ENCODE results near the gene SLC49A3.
"Not testable (repeated sequence)": the region's sequence is repeated elsewhere in the genome, so short reads cannot be mapped to it uniquely, and the experiment has no call there.

SLC49A3 gene

DNA sequence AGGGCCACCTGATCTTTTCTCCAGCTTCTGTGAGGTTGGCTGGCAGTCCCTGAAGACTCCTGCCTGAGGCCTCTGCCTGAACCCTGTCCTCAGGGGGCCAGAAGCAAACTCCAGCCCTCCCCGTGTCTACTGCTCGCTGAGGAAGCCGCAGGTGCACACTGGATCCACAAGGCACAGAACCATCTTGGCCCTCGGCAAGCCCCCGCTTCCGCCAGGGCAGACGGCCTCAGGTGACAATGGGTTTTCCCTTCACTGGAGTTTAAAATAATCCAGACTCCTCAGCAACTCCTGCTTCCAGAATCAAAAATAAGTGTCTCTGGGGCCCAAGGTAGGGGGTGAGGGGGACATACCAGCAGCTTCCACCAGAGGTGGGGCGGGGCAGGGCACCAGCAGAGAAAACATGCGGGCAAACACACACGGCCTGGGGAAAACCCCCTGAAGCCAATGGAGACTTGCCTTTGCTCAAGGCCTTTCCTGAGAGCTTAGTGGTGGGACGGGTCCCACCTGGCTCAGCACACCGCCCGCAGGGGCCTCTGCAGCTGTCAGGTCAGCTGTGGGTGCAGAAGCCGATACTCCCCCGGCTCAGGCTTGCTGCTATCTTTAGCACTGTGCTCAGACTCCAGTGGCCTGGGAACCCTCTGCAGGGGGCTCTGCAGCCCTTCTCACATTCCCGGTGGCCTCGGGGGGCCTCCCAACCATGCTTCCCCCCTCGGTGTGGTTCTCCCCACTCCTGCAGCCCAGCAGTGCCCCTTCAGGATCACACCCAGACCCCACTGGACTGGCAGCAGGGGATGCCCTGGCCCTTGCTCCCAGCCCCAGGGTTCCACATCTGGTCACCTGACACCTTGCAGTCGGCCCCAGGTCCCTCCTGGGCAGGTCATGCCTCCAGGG, 12.7 kb downstream of the SLC49A3 start:
- peak; percentile 76 for DNase-seq (ENCODE audit: insufficient read length)
- peak; percentile 91 for FAIRE-seq
- TF ChIP-seq TAF1 (IDR thresholded peaks at IDR 0.05; ENCODE audit: borderline replicate concordance, low read depth, low read length) (no peak), POLR2A (IDR thresholded peaks at IDR 0.05; ENCODE audit: low read depth, low read length) (peak; percentile 42), POLR2AphosphoS5 (IDR thresholded peaks at IDR 0.05; ENCODE audit: low read depth, low read length) (0 out of 2 replicates have a peak, but pooled peaks have one; percentile 24)

DNA sequence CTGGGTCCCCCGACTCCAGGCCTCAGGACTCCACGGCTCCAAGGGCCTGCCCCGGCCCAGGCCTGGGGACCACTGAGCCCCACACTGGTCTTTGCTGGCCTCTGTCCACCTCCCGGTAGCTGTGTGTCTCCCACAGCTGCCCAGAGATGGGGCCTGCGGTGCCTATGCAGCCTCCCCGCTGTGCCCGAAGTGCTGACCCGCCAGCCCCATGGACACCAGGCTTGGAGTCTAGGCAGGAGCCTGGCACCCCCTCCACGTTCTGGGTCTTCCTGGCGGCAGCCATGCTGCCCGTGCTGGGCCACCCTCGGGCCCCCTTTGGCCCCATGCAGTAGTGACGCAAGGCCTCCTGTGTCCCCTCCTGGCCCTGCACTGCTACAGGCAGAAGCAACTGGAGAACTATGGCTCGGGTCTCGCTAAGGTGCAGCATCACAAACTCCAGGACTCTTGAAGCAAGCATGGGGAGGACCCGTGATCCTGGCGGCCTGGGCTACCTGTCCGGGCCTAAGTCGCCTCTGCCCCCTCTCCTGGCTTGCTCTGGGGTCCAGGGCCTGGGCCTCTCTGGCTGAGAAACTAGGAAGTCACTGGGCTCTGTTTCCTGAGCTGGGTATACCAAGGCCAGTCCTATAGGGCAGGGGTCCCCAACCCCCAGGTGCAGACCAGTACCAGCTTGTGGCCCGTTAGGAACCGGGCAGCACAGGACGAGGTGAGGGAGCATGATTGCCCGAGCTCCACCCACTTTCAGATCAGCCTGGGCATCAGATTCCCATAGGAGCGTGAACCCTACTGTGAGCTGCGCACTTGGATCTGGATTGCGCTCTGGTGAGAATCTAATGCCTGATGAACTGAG, 13.7 kb downstream of the SLC49A3 start:
- no peak for TF ChIP-seq POLR2A (IDR thresholded peaks at IDR 0.05; ENCODE audit: low read depth, low read length)
- no peak for TF ChIP-seq TAF1 (IDR thresholded peaks at IDR 0.05; ENCODE audit: borderline replicate concordance, low read depth, low read length)
- DNase-seq (ENCODE audit: insufficient read length) (no peak), FAIRE-seq (peak; percentile 17)

DNA sequence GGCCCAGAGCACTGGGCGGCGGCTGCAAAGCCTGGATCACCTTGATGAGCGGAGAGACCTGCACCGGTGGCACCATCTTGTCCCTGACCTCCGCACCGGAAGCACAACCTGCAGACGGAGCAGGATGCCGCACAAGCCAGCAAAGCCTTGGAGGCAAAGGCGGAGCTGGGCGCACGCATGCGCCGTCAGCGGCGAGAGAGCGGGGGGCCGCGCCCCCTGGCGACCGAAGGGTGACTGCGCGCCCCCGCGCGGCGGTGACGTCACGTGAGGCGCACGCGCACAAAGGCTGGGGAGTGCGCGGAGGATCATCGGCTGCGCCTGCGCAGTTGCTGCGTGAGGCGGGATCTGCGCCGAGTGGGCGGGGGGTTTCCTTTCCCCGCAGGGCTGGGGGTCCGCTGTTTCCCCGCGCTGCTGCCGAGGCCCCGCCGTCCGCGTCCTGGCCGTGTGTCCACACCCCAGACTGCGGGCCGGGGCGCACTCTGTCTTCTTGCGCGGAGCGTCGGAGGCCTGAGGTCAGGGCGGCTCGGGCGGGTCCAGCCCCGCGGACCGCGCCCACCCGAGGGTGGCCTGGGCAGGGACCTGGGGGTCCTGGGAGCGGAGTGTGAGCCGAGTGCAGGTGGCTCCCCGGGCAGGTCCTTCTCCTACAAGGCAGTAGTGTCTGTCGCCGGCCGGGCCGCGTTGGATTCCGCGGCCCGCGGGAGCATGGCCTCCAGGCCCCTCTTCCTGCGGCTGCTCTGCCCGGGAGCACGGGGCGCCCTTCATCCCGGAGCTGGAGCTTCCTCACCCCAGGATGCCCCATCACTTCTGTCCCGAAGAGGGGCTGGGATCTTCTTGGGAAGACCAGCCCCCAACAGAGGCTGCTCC, 14.5 kb downstream of the SLC49A3 start, which contains the start of the genes ATP5ME and MYL5:
TSS of gene ATP5ME (minus strand) at position 105 of the 864 bp plus-strand sequence. CDS start at position 76, 29 bp downstream.
TSS of gene MYL5 (plus strand) at position 371 of the 864 bp plus-strand sequence. CDS start 3,485 bp downstream, outside the sequence.
- peak; percentile 100 for DNase-seq (ENCODE audit: insufficient read length)
- FAIRE-seq: peak; percentile 100

DNA sequence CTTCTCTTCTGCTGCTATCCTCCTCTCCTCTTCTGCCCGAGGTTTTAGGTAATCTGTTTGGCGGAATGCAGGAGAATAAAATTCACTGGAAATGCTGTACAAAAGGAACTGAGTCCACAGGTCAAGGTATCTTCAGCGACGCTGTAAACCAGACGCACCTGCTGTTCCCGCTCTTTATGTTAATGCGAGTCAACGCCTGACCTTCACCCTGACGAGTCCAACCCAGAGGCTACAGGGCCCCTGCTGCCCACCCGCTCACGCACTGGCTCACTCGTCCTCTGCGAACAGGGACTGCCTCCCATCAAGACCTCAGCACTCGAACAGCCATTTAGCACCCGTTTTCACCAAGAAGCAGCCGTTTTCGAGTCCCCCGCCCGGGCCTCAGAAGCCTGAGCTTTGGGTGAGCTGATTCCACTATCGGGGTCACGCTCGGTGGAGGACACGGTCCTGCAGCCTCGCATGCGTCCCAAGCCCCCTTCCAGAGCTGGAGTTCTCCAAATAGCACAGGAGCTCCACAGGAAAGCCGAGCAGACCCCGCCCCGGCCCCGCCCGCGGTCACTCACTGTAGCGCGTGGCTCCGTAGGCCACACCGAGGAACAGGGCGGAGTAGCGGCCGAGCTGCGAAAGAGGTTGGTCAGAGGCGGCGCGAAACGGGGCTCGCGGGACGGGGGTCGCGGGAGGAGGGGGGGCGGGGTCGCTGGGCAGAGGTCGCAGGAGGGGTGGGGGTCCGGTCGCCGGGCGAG, 15.4 kb downstream of the SLC49A3 start:
- FAIRE-seq (no peak), DNase-seq (ENCODE audit: insufficient read length) (no peak)
- TF ChIP-seq TAF1 (IDR thresholded peaks at IDR 0.05; ENCODE audit: borderline replicate concordance, low read depth, low read length): no peak
- no peak for TF ChIP-seq POLR2AphosphoS5 (IDR thresholded peaks at IDR 0.05; ENCODE audit: low read depth, low read length)
- TF ChIP-seq POLR2A (IDR thresholded peaks at IDR 0.05; ENCODE audit: low read depth, low read length): no peak

More for the DNA sequence above, 14.5 kb downstream of the SLC49A3 start, which contains the start of the genes ATP5ME and MYL5:
- peak; percentile 75; the same call in 1 of the 2 replicates for TF ChIP-seq TAF1 (IDR thresholded peaks at IDR 0.05; ENCODE audit: borderline replicate concordance, low read depth, low read length)
- TF ChIP-seq POLR2AphosphoS5 (IDR thresholded peaks at IDR 0.05; ENCODE audit: low read depth, low read length): peak; percentile 85
- peak; percentile 84 for TF ChIP-seq POLR2A (IDR thresholded peaks at IDR 0.05; ENCODE audit: low read depth, low read length)

DNA sequence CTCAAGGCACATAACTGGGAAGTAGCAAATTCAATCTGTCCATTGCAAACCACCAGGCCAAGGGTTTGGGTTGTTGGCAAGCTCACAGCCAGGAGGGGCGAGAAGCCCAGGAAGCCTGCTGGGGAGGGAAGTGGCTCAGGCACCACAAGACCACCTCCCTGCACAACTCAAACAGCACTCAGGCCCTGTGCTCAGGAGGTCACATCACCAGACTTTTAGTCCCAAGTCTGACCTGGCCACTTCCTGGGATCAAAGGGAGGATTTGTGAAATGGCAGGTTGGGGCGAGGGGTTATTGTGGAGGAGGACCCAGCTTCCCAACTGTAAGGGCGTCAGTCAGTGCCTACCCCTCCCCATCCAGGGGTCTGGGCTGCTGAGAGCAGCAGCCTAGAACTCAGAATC, 17.2 kb downstream of the SLC49A3 start:
- no peak for DNase-seq (ENCODE audit: insufficient read length)
- TF ChIP-seq TAF1 (IDR thresholded peaks at IDR 0.05; ENCODE audit: borderline replicate concordance, low read depth, low read length): no peak
- TF ChIP-seq POLR2A (IDR thresholded peaks at IDR 0.05; ENCODE audit: low read depth, low read length): no peak
- TF ChIP-seq POLR2AphosphoS5 (IDR thresholded peaks at IDR 0.05; ENCODE audit: low read depth, low read length): no peak
- no peak for FAIRE-seq

DNA sequence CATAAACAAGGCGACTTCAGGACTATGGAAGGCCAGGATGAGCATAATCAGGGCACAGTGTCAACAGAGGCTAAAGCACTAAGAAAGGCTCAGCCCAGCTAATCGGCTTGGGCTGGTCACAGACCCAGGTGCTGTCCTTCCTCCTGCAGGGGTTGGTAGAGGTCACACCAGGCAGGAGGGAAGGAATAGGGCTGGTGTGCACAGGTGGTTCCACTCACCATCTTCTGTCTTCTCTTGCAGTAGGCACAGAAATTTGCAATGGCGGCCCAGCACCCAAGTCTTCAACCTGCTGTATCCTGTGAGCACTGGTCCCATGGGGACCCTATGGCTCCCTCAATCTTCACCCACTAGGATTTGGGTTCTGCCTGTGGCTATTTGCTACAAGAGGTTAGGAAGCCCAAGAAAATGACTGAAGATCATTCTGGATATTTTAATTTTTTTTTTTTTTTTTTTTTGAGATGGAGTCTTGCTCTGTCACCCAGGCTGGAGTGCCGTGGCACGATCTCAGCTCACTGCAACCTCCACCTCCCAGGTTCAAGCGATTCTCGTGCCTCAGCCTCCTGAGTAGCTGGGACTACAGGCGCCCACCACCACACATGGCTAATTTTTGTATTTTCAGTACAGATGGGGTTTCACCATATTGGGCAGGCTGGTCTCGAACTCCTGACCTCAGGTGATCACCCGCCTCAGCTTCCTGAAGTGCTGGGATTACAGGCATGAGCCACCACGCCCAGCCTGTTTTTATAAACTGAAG, 19.0 kb downstream of the SLC49A3 start:
- not testable (repeated sequence) for FAIRE-seq; DNase-seq (ENCODE audit: insufficient read length)
- 0 out of 2 replicates have a peak, but pooled peaks have one; percentile 37 for TF ChIP-seq POLR2AphosphoS5 (IDR thresholded peaks at IDR 0.05; ENCODE audit: low read depth, low read length)

DNA sequence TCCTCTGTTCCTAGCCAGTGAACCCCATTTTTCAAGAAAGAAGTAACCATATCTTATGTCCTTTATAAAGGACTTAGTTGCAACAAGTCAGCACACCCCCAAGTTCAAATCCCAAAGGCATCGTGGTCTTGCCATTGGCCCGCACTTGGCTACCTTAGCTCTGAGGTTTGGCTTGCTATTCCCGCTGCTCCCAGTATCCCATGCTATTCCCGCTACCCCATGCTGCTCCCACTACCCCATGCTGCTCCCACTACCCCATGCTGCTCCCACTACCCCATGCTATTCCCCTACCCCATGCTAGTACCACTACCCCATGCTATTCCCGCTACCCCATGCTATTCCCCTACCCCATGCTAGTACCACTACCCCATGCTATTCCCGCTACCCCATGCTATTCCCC, 20.7 kb downstream of the SLC49A3 start:
- not testable (repeated sequence) for DNase-seq (ENCODE audit: insufficient read length); FAIRE-seq

DNA sequence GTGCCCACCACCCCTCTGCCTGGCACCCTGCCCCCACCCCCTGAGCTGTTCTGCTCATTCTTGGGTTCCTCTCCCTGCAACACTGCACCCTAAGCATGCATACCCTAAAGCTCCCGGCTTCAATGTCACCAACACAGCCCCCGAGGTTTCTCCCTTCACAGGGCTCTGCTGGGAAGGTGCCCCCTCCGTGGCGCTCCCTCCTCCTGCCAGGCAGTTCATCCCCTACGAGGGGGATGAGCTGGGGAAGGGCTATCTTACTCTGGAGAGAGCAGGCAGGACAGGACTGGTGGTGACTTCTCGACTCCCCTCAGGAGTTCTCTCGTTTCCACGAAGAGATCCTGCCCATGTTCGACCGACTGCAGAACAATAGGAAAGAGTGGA, 21.4 kb downstream of the SLC49A3 start:
- no peak for DNase-seq (ENCODE audit: insufficient read length)
- no peak for FAIRE-seq
- no peak for TF ChIP-seq POLR2A (IDR thresholded peaks at IDR 0.05; ENCODE audit: low read depth, low read length)
- TF ChIP-seq TAF1 (IDR thresholded peaks at IDR 0.05; ENCODE audit: borderline replicate concordance, low read depth, low read length): no peak
- no peak for TF ChIP-seq POLR2AphosphoS5 (IDR thresholded peaks at IDR 0.05; ENCODE audit: low read depth, low read length)

DNA sequence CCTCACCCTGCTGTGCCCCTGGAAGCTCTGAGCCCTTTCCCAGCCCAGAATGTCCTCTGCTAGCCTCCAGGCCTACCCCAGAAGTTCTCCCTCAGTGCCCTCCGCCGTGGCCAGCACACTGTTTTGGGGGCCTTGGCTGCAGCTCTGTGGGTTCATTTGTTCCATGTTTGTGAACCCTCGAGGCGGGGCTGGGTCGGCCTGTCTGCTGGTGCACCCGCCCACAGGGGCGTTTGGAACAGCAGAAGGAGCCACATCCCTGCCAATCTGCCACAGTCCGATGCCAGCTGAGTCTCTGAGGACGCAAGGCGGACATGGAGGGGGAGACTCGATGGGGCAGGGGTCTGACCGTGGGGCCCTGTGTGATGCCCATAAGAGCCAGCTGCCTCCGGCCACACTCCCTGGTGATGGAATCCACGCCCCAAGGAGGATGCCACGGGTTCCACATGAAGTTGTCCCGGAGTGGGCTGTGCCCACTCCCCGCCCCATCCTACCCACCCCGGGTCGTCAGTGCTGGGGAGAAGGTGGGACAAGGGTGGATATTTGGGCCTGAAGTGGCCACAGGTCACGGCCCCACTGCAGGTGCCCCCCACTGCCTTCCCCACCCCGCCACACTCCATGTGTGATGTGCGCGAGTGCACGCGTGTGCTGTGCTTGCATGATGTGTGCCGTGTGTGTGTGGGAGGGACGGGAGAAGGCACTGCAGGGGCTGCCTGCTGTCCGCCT, 22.0 kb downstream of the SLC49A3 start:
- DNase-seq (ENCODE audit: insufficient read length) (no peak), FAIRE-seq (no peak)
- TF ChIP-seq TAF1 (IDR thresholded peaks at IDR 0.05; ENCODE audit: borderline replicate concordance, low read depth, low read length) (no peak), POLR2AphosphoS5 (IDR thresholded peaks at IDR 0.05; ENCODE audit: low read depth, low read length) (no peak), POLR2A (IDR thresholded peaks at IDR 0.05; ENCODE audit: low read depth, low read length) (no peak)
